ENCODE data around the gene RER1. TPM values are rescaled to one million over a fixed set of nuclear protein-coding genes. Genes with fewer than 3 reads are reported as not detected.

Gene RER1
- total RNA-seq, 1 experiment from 2014 or later = 155 TPM

- no peaks in the 10 kb centered on the region for H3K36me3 ChIP-seq (ENCODE audit: control insufficient read depth in 1 of 2, insufficient read depth in 2 of 2, low read length in 2 of 2)
- ChIA-PET RAD21 (ENCODE audit: low non-redundant PET in 1 of 2, low total read pairs in 2 of 2, uncharacterized antibody in 2 of 2, unreplicated experiment in 2 of 2) (no interaction called here), POLR2A (no interaction called here), CTCF (no interaction called here)
- intact Hi-C loops (cut with micrococcal nuclease) = no loop called here
- H3K27me3 ChIP-seq (ENCODE audit: insufficient read depth, low read length) = no peaks in the 10 kb centered on the region
- DNase-seq (ENCODE audit: low read depth, low spot score) (no peak), ATAC-seq (no peak)
- no peak overlapping the region for H2AFZ ChIP-seq (ENCODE audit: low read depth, low read length, poor library complexity, severe bottlenecking)
- BruUV-seq (replicated peaks) = no TSS peak
- no peak overlapping the region for H3K9ac ChIP-seq (ENCODE audit: low read length)
- no peak overlapping the region for H3K4me3 ChIP-seq (replicated peaks in 1 of 2; ENCODE audit: low read depth in 1 of 2, low read length in 2 of 2)
- TF ChIP-seq ZFX (IDR thresholded peaks at IDR 0.05) (no peak), EGR1 (IDR thresholded peaks at IDR 0.05; ENCODE audit: low read depth) (no peak), ELF1 (IDR thresholded peaks at IDR 0.05; ENCODE audit: borderline replicate concordance, low read depth) (no peak)
- no peaks in the 10 kb centered on the region for H3K9me3 ChIP-seq (ENCODE audit: control insufficient read depth in 1 of 2, insufficient read depth in 1 of 2, low read depth in 1 of 2, low read length in 2 of 2)
- no peaks in the 10 kb centered on the region for H3K9me2 ChIP-seq (ENCODE audit: insufficient read depth)
- no peaks in the 10 kb centered on the region for H3K79me2 ChIP-seq (ENCODE audit: insufficient read depth, low read length)
- no peaks in the 10 kb centered on the region for H4K20me1 ChIP-seq (ENCODE audit: insufficient read depth)
- H3K27ac ChIP-seq (ENCODE audit: low read depth, low read length) = no peak overlapping the region
- H3K4me2 ChIP-seq (ENCODE audit: low read length) = no peak overlapping the region; the same call in 1 of the 2 replicates
- H3K4me1 ChIP-seq (ENCODE audit: control insufficient read depth in 1 of 2, insufficient read depth in 2 of 2, low read length in 2 of 2) = peaks cover 0 to 17% of the 10 kb centered on the region in 2 experiments; a peak in 2 of 4 replicates
These were observed 61.3 kb downstream of the RER1 start for GRCh38 chr1:2452932-2453315.

- TF ChIP-seq MAX (IDR thresholded peaks at IDR 0.05) = no peak
- no peak for TF ChIP-seq SP1 (IDR thresholded peaks at IDR 0.05; ENCODE audit: low read depth)
- TF ChIP-seq REST (IDR thresholded peaks at IDR 0.05; ENCODE audit: low read depth) = no peak
- TF ChIP-seq ELF1 (IDR thresholded peaks at IDR 0.05; ENCODE audit: borderline replicate concordance, low read depth) = no peak
- TF ChIP-seq CEBPB (IDR thresholded peaks at IDR 0.05; ENCODE audit: low read depth) = no peak
- TF ChIP-seq JUND (IDR thresholded peaks at IDR 0.05) = no peak
- no peak for TF ChIP-seq YY1 (IDR thresholded peaks at IDR 0.05; ENCODE audit: extremely low read depth, insufficient replicate concordance, low read depth, low read length)
- Histone ChIP-seq H3K4me3 (replicated peaks in 1 of 2; ENCODE audit: low read depth in 1 of 2, low read length in 2 of 2) (no peak overlapping the region), H3K4me1 (ENCODE audit: control insufficient read depth in 1 of 2, insufficient read depth in 2 of 2, low read length in 2 of 2) (peaks cover 0 to 17% of the 10 kb centered on the region in 2 experiments; a peak in 2 of 4 replicates), H3K36me3 (ENCODE audit: control insufficient read depth in 1 of 2, insufficient read depth in 2 of 2, low read length in 2 of 2) (no peaks in the 10 kb centered on the region), H3K27me3 (ENCODE audit: insufficient read depth, low read length) (no peaks in the 10 kb centered on the region), H4K20me1 (ENCODE audit: insufficient read depth) (no peaks in the 10 kb centered on the region), H3K4me2 (ENCODE audit: low read length) (no peak overlapping the region), H3K9ac (ENCODE audit: low read length) (no peak overlapping the region), H2AFZ (ENCODE audit: low read depth, low read length, poor library complexity, severe bottlenecking) (no peak overlapping the region), H3K27ac (ENCODE audit: low read depth, low read length) (no peak overlapping the region), H3K9me2 (ENCODE audit: insufficient read depth) (no peaks in the 10 kb centered on the region), H3K79me2 (ENCODE audit: insufficient read depth, low read length) (no peaks in the 10 kb centered on the region), H3K9me3 (ENCODE audit: control insufficient read depth in 1 of 2, insufficient read depth in 1 of 2, low read depth in 1 of 2, low read length in 2 of 2) (no peaks in the 10 kb centered on the region)
- RAD21 ChIA-PET (ENCODE audit: low non-redundant PET in 1 of 2, low total read pairs in 2 of 2, uncharacterized antibody in 2 of 2, unreplicated experiment in 2 of 2) = no interaction called here
- BruUV-seq (replicated peaks) = no TSS peak
- DNase-seq (ENCODE audit: low read depth, low spot score) = no peak
- POLR2A ChIA-PET = no interaction called here
- CTCF ChIA-PET = no interaction called here
- no peak for ATAC-seq
- intact Hi-C loops (cut with micrococcal nuclease) = no loop called here
These were observed 62.6 kb downstream of the RER1 start for GRCh38 chr1:2454227-2454626.
